Measurements from ENCODE around the gene AMHR2. TPM values are rescaled to one million over a fixed set of nuclear protein-coding genes. Genes with fewer than 3 reads are reported as not detected.

AMHR2 gene
- total RNA-seq, 1 experiment from 2014 or later, result not detected

DNA sequence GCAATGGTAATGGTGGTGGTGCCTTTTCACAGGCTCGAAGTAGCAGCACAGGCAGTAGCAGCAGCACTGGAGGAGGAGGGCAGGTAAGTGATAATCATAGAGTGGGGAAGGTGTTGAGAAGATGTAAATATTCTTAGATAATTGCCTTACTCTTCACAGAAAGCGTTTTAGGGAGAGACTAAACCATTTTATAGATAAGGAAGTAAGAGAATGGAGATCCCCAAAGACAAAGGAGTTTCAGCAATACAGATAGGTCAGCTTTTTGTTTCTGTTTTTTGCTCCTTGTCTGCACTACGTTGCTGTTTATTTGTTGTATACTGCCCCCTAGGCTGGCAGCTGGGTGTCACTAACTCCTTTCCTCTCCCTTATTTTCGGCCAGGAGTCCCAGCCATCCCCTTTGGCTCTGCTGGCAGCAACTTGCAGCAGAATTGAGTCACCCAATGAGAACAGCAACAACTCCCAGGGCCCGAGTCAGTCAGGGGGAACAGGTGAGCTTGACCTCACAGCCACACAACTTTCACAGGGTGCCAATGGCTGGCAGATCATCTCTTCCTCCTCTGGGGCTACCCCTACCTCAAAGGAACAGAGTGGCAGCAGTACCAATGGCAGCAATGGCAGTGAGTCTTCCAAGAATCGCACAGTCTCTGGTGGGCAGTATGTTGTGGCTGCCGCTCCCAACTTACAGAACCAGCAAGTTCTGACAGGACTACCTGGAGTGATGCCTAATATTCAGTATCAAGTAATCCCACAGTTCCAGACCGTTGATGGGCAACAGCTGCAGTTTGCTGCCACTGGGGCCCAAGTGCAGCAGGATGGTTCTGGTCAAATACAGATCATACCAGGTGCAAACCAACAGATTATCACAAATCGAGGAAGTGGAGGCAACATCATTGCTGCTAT is 41.7 kb upstream of the AMHR2 start:
- H3K9me3 Mint-ChIP-seq, result peaks cover 0 to 6% of the 10 kb centered on the region in 2 experiments; a peak in 2 of 5 replicates
- no peak overlapping the region for H2BK12ac ChIP-seq (ENCODE audit: insufficient read length, low read depth, low read length)
- no CpG with 5 or more reads among the region's 9 CpGs for WGBS (ENCODE audit: extremely low coverage, insufficient read length, low lambda C conversion rate)
- TF ChIP-seq, protein P1, sequence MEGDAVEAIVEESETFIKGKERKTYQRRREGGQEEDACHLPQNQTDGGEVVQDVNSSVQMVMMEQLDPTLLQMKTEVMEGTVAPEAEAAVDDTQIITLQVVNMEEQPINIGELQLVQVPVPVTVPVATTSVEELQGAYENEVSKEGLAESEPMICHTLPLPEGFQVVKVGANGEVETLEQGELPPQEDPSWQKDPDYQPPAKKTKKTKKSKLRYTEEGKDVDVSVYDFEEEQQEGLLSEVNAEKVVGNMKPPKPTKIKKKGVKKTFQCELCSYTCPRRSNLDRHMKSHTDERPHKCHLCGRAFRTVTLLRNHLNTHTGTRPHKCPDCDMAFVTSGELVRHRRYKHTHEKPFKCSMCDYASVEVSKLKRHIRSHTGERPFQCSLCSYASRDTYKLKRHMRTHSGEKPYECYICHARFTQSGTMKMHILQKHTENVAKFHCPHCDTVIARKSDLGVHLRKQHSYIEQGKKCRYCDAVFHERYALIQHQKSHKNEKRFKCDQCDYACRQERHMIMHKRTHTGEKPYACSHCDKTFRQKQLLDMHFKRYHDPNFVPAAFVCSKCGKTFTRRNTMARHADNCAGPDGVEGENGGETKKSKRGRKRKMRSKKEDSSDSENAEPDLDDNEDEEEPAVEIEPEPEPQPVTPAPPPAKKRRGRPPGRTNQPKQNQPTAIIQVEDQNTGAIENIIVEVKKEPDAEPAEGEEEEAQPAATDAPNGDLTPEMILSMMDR (conservative IDR thresholded peaks at IDR 0.05), result peak; percentile 73
- H4K5ac ChIP-seq (ENCODE audit: insufficient read length, low read depth, low read length), result peak overlapping the region; percentile 34
- H3K27me3 Mint-ChIP-seq (ENCODE audit: low read depth), result no peaks in the 10 kb centered on the region
- H3K27ac Mint-ChIP-seq, result peak overlapping the region; percentile 99; a peak in 5 of 7 replicates
- no peak overlapping the region for H3K14ac ChIP-seq (ENCODE audit: insufficient read depth, low read length)
- DNase-seq, result peak; percentile 72
- peaks cover 21% of the 10 kb centered on the region; the same call in 1 of the 2 replicates for H3K79me2 ChIP-seq (ENCODE audit: insufficient read depth, low read length)
- no peak overlapping the region for H4K8ac ChIP-seq (replicated peaks; ENCODE audit: insufficient read length, low read depth, low read length)
- peaks cover 3% of the 10 kb centered on the region for H3K23me2 ChIP-seq (ENCODE audit: insufficient read length, low read depth, low read length, poor library complexity, severe bottlenecking)
- H3K18ac ChIP-seq (ENCODE audit: insufficient read length, low read depth, low read length), result no peak overlapping the region
- no peak overlapping the region for H3K4ac ChIP-seq (ENCODE audit: low read depth, low read length)
- no peak overlapping the region for H2BK15ac ChIP-seq (ENCODE audit: low read depth, low read length)
- peaks cover 3% of the 10 kb centered on the region for H3K4me1 ChIP-seq (ENCODE audit: insufficient read depth, low read length)
- H3K9ac ChIP-seq (ENCODE audit: extremely low read depth, insufficient read length, low read length), result no peak overlapping the region
- H4K20me1 ChIP-seq (ENCODE audit: control insufficient read depth, insufficient read depth, insufficient read length), result no peaks in the 10 kb centered on the region
- H3K4me1 Mint-ChIP-seq, result peaks cover 25 to 37% of the 10 kb centered on the region in 2 experiments
- no peak overlapping the region for H2BK120ac ChIP-seq (ENCODE audit: low read depth, low read length, poor library complexity, severe bottlenecking)
- H4K91ac ChIP-seq (ENCODE audit: insufficient read length, low read depth, low read length), result no peak overlapping the region
- no peaks in the 10 kb centered on the region for H3K9me3 ChIP-seq (ENCODE audit: control insufficient read depth, low read depth, low read length)
- no peak overlapping the region for H3T11ph ChIP-seq (ENCODE audit: low read length)
- H2BK5ac ChIP-seq (ENCODE audit: insufficient read length, low read length), result peak overlapping the region; percentile 5
- no peak overlapping the region for H2AK5ac ChIP-seq (ENCODE audit: insufficient read length, low read length)
- peaks cover 28 to 51% (median 48%) of the 10 kb centered on the region in 3 experiments for H3K36me3 Mint-ChIP-seq (ENCODE audit: insufficient read depth in 1 of 3, low read depth in 3 of 3)
- no peak overlapping the region for H2AFZ ChIP-seq (ENCODE audit: low read length)
- peak overlapping the region; percentile 0 for H3K27ac ChIP-seq (ENCODE audit: insufficient read length, low read depth, low read length)
- H3K79me1 ChIP-seq (ENCODE audit: insufficient read depth, low read depth, low read length, poor library complexity, severe bottlenecking), result peaks cover 12% of the 10 kb centered on the region
- no peak overlapping the region for H3K56ac ChIP-seq (ENCODE audit: insufficient read length, low read depth, low read length)
- no peaks in the 10 kb centered on the region for H3K27me3 ChIP-seq (ENCODE audit: insufficient read depth, low read length)
- peak overlapping the region; percentile 41 for H3K4me2 ChIP-seq (ENCODE audit: insufficient read depth, insufficient read length, low read length)
- no peak overlapping the region for H3K23ac ChIP-seq (ENCODE audit: insufficient read length, low read depth, low read length)
- peak overlapping the region; percentile 83 to 90 for H3K4me3 Mint-ChIP-seq
- no peak overlapping the region for H2BK20ac ChIP-seq (ENCODE audit: low read depth, low read length, poor library complexity, severe bottlenecking)
